Endothelial cell of coronary artery (primary cell): ENCODE results near the gene NLGN3. TPM values are rescaled to one million over a fixed set of nuclear protein-coding genes. Genes with fewer than 3 reads are reported as not detected.

ENCODE experiments used
- total RNA-seq: library from RNA; depleted of rRNA; stranded (reverse); fragments of >200 nt; gene quantifications from 2 replicates; pipeline ENCODE4 v1.2.3, GENCODE V29; 2014

The NLGN3 gene
- total RNA-seq, result 0.09 TPM in 2 replicates

GRCh38 chrX:71144651-71145050 lies at the start of gene NLGN3:
TSS of gene NLGN3 (plus strand) at chrX:71144841. CDS start at chrX:71147750, 2,909 bp downstream.

GRCh38 chrX:71095555-71095980 lies 49.1 kb upstream of the NLGN3 start, which contains the start of gene FOXO4:
TSS of gene FOXO4 (plus strand) at chrX:71095851. CDS start at chrX:71096529, 678 bp downstream.

GRCh38 chrX:71106427-71106826 lies 38.2 kb upstream of the NLGN3 start, which contains the start of gene CXorf65:
TSS of gene CXorf65 (minus strand) at chrX:71106740. CDS start at chrX:71106556, 184 bp downstream.

GRCh38 chrX:71111141-71111843 lies 33.3 kb upstream of the NLGN3 start, which contains the start of gene IL2RG:
TSS of gene IL2RG (minus strand) at chrX:71111577. CDS start at chrX:71111539, 38 bp downstream.

GRCh38 chrX:71118032-71118984 lies 26.3 kb upstream of the NLGN3 start, which contains the start of gene MED12:
TSS of gene MED12 (plus strand) at chrX:71118596. CDS start at chrX:71118755, 159 bp downstream.

Other genes starting within 250 kb of the NLGN3 start
- not detected in 2 replicates for gene TEX11, start 236.1 kb upstream of the NLGN3 start, total RNA-seq
- gene SLC7A3, start 213.7 kb upstream of the NLGN3 start, total RNA-seq, result not detected in 2 replicates
- 68.5 and 80.8 TPM in 2 replicates for gene SNX12, start 76.5 kb upstream of the NLGN3 start, total RNA-seq
- 4.5 and 5.3 TPM in 2 replicates for gene FOXO4, start 49.0 kb upstream of the NLGN3 start, total RNA-seq
- gene CXorf65, start 38.1 kb upstream of the NLGN3 start, total RNA-seq, result not detected in 2 replicates
- gene IL2RG, start 33.3 kb upstream of the NLGN3 start, total RNA-seq, result not detected in 2 replicates
- gene MED12, start 26.2 kb upstream of the NLGN3 start, total RNA-seq, result 38.7 and 43.4 TPM in 2 replicates
- gene GJB1, start 78.4 kb downstream of the NLGN3 start, total RNA-seq, result not detected in 2 replicates
- 10.4 and 10.5 TPM in 2 replicates for gene ZMYM3, start 109.3 kb downstream of the NLGN3 start, total RNA-seq
- 436 and 523 TPM in 2 replicates for gene NONO, start 138.8 kb downstream of the NLGN3 start, total RNA-seq
- gene ITGB1BP2, start 156.9 kb downstream of the NLGN3 start, total RNA-seq, result 1.5 and 2.1 TPM in 2 replicates
- gene TAF1, start 221.5 kb downstream of the NLGN3 start, total RNA-seq, result 48.0 and 49.1 TPM in 2 replicates